GM21737 (cell line): ENCODE measurements around the gene GRM7.

Experiments used
- ATAC-seq: cut with Tn5 transposase; IDR thresholded peaks from one replicate; pipeline ENCODE4 v1.9.1; 2021; ENCODE audit warnings: mild to moderate bottlenecking, moderate library complexity; ENCODE audit not compliant: unreplicated experiment

The GRM7 gene

DNA sequence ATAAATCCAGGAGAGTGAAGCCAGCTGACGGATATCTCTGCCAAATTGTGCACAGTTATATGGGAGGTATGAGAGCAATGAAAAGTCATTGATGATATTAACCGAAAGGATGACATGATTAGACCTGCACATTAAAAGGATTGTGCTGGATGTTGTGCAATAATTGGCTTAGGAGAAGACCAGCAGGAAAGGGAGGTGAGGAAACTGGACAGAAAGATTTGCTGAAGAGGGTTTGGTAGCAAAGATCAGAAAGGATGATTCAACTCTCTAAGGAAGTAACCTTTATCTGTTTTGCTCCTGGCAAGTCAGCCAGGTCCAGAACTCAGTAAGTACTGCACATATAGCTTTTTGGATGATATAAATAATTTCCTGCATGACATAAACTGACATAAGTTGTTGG, 704.7 kb downstream of the GRM7 start:
- no peak for ATAC-seq

DNA sequence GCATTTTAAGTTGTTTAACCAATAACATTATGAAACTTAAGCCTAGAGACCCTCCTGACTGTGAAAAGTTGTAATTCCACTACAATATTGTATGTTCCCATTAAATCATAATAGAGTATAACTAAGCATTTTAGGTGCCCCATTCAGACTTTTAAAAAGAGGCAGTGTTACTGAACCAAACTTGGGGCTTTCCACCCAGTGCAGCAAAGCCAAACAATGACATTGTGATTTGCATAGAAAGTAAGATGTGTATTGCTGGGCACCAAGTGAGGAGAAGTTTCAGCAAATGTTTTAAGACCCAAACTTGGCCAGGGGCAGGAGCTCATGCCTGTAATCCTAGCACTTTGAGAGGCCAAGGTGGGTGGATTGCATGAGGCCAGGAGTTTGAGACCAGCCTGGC, 706.2 kb downstream of the GRM7 start:
- no peak for ATAC-seq

DNA sequence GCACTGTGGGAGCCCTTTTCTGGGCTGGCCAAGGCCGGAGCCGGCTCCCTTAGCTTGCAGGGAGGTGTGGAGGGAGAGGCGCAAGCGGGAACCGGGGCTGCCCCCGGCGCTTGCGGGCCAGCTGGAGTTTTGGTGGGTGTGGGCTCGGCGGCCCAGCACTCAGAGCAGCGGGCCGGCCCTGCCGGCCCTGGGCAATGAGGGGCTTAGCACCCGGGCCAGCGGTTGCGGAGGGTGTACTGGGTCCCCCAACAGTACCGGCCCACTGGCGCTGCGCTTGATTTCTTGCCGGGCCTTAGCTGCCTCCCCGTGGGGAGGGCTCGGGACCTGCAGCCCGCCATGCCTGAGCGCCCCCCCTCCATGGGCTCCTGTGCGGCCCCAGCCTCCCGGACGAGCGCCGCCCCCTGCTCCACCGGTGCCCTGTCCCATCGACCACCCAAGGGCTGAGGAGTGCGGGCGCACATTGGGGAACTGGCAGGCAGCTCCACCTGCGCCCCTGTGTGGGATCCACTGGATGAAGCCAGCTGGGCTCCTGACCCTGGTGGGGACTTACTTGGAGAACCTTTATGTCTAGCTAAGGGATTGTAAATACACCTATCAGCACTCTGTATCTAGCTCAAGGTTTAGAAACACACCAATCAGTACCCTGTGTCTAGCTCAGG, 707.7 kb downstream of the GRM7 start:
- no peak for ATAC-seq

DNA sequence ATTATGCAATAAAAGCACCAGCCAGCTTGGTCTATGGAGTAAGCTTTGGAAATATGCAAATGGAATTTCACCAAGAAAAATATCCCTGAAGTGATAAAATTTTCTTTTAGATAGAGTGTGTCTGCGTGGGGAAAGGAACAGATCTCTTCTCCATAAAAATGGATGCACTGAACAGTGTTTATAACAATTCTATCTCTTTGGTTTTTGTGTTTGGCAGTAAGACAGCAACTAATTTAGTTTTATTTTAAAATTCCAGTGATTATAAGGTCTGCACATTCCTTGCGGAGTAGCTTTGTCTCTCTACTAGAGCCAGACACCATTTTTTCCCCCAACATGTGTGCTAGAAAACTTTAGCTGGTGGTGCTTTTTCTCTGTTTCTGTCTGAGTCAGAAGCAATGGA, 712.4 kb downstream of the GRM7 start:
- no peak for ATAC-seq

DNA sequence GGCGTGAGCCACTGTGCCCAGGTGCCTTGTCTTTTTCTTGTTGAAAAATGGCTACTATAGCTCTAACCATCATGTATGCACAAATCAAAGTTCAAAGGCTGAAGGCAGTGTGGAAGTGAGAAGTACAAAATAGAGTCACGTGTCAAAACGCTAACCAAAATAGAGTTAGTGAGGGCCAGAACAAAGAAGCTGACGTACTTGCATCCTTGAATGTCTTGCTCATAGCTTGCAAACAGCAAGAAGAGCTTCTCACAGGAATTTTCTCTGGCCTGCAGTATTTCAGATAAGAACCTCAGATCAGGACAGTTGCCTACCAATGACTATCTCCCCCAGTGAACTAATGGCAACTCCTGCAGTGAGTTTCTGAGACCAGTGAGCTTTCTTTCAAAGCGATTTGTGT, 713.5 kb downstream of the GRM7 start:
- ATAC-seq: no peak

DNA sequence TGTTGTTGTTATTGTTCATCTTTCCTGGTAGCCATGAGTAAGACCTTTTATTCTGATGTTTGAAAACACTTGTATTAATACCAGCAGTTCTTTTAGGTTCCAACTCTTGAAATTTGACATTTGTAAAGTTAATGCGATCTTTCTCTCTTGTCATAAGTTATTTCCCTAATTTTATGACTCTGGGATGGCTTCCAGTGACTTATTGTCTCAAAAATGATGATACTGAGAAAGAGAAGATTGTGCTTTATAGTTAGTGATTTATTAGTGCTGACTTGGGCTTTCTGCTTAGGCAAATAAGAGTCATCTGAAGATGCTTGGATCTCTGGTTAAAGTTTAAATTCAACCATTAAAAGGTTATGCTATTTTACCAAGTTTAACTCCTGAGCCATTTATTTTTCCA, 715.2 kb downstream of the GRM7 start:
- no peak for ATAC-seq

DNA sequence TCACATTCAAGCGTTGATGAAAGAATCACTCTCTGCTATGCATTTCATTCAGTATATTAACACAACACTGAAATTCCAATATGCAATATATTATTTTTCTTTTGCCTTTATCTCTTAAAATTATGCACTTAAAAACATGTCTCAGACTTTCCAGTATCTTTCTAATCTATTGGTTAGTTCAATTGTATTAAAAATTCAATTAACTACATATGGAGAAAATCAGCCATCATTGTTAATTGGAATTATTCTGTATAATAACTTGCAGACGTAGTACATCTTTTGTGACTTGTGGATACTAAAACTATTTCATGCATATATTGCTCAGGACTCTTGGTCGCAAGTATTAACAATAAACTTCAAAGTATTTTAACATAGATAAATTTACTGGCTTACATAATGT, 715.6 kb downstream of the GRM7 start:
- no peak for ATAC-seq

DNA sequence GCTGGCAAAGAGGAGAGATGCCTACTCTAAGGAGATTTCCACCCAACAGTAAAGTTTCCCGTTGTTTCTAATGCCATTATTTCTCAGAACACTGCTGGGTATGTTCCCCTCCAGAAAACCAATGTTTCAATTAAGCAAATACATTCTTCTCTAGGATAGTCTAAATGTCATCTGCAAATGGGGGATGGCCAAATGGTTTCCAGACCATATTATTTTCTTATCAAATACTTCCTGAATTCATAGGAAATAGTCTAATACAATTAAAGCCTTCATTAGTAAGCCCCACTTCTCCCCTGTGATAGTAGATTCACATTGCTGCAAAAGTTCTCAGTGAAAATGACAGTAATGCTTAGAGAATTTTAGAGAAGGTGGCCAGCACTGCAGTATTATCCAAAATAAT, 716.6 kb downstream of the GRM7 start:
- ATAC-seq: no peak

DNA sequence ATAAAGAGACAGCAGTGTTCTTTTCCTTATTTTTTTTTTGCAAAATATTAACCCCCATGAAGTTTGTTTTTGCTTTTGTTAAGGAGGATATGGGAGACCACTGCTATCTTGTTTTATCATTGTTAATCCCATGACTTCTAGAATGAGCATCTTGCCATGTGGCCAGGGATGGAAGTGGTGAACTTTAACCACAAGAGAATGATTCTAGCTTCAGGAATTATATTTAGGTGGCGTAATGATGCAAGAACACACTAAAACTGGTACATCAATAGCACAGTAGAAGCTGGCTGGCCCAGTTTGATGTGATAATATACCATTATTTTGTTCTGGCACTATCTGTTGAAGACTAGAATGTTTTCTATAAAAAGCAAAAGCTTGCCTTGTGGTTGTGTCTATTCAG, 720.9 kb downstream of the GRM7 start:
- no peak for ATAC-seq

DNA sequence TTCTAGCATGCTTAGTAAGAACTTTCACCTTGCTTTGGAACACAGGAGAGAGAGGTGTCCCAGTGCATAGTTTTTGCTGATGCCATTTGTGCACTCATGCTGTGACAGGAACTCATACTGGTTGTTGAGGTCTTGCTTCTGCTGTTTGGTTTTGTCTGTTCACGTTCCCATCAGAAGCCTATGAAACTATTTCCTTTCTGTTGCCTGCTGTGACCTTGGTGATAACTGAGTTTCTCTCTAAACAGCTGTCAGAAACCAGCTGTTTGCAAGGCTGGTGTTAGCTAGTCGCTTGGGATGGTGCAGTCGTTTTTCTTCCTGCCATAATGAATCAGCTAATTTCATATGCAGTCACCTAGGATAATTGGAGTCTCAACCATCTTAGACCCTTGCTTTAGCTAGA, 724.1 kb downstream of the GRM7 start:
- ATAC-seq: no peak

DNA sequence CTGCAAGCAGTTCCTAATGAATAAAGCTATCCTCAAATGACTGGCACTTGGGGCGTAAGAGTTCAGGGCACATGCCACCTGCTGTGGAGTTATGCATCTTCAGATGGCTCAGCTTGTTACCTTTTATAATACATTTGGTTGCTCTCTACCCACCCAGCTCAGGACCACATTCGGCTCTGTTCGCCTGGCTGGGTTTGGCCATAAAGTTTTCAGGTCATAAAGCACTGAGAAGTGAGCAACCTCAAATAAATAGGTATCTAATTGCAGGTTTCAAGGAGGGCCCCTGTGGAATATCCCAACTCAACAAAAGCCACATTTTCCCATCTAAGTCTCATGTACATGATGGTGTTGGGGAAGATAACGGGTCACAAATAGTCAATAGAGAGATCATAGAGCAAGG, 727.3 kb downstream of the GRM7 start:
- no peak for ATAC-seq

DNA sequence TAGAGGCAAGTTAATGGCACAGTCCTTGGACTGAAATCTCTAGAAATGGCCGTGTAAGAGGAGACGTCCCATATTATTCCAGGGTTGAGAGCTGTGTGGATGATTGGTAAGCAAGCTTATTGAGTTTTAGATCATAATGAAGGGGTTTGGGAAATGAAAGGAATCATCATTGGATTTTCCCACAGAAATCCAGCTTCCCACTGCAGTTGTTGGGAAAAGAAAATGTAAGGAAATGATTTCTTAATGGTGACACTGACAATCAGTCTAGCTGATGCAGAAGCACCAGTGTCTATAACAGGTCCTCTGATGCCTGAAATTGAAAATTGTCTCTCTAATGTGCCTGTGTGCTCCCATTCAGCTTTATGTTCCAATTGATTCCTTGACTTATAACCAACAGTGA, 728.6 kb downstream of the GRM7 start:
- ATAC-seq: no peak

DNA sequence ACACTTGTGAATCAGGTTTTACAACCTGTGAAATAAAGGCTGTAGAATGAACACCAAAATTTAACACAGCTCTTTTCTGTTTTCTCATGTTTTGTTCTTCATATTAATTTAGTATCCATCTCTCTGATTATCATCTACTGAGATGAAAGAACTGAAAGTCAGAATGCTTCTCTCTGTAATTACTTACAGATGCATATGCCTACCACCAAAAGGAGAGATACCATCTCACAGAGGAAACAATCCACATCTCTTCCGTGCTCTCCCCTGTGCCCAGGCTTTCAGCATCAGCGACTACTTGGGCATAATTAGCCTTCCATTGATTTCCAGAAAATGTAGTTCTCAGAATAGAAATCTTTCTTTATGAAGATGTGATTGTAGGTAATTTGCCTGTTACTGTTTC, 741.4 kb downstream of the GRM7 start:
- no peak for ATAC-seq

DNA sequence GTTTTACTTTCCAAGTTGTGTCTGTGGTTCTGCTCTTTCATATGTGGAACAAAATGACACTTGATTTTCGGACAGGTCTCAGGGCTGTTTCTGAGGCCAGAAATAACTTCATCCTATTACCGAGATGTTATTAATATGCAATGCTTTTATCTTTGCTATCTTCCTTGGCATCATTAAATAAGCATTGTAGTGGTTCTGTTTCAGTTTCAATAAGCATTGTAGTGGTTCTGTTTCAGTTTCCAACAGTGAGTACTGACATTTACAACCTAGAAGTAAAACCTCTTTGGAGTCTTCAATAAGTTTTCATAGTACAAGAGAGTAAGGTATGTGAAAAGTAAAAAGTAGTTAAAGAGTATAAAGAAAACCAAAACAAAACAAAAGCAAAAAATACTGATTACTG, 746.2 kb downstream of the GRM7 start:
- ATAC-seq: no peak

DNA sequence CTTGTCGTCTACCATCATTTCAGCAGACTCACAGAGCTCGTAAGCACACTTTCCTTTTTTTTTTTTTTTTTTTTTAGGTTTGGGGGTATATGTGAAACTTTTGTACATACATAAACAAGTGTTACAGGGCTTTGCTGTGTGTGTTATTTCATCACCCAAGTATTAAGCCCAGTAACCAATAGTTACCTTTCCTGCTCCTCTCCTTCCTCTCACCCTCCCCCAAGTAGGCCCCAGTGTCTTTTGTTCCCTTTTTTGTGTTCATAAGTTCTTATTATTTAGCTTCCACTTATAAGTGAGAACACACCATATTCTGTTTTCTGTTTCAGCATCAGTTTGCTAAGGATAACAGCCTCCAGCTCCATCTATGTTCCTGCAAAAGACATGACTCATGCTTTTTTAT, 746.8 kb downstream of the GRM7 start:
- no peak for ATAC-seq

DNA sequence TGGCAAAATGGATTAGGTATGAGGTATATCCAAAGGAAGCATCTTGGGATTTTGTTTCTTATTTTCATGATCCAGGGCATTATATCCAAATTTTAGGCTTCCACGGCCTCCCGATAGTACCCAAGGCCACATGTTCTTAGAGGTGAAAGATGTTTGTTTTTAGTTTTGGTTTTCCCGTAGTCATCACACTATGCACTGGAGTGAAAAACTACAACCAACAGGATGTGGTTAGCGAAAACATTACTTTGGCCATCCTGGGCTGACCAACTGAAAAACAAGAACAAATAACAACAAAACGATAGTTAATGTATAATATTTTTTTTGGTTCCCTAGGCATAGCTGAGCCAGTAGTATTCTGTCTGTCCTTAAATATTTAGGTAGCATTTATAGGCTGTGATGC, 749.7 kb downstream of the GRM7 start:
- no peak for ATAC-seq

DNA sequence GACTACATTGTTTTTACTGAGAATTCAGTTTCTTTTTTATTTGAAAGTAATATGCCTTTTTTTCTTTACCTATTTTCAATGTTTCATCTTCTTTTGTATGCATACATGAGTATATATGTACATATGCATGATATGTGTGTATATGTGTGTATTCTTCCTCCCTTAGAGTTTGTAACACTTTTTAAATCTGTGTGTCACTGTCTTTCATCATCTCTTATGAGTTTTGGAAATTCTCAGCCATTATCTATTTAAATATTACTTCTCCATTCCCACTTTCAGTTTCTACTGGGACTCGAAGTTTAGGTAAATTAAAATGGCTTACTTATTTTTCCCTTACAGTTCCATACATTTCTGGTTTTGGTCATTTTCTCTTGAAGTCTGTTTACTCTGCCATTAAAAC, 754.1 kb downstream of the GRM7 start:
- no peak for ATAC-seq

DNA sequence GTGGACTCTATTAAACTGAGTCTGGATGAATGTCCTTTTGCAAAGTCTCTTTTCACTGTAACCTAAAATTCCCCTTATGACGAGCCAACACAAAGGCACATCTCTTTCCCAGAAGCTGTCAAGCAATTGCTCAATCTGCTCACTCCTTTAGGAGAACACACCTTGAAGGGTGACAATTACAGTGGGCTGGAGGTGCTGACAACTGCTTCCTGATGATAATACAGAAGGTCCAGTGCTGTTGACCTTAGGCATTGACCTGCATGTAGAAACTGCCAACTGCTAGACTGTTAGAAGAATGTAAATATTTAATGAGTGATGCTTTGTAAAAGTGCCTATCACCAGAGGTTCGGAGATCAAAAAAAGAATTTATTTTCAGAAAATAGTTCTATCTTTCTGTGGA, 757.7 kb downstream of the GRM7 start:
- no peak for ATAC-seq

DNA sequence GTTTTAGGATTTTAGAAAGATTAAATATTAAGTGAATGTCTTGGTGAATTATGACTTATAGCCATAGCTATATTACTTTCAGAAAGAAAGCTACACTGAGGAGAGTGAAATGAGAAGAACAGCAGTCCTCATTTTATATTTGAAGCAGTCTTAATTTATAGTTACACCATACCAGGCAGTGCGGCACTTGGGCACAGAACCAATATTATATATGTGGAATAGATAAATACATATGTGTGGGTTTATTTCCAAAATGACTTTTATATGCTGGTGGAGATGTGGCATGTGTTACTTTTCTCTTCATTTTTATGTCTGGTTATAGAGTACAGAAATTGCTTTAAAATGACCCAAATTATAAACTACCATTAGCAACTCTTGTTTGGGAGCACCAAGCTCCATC, 759.5 kb downstream of the GRM7 start:
- no peak for ATAC-seq

DNA sequence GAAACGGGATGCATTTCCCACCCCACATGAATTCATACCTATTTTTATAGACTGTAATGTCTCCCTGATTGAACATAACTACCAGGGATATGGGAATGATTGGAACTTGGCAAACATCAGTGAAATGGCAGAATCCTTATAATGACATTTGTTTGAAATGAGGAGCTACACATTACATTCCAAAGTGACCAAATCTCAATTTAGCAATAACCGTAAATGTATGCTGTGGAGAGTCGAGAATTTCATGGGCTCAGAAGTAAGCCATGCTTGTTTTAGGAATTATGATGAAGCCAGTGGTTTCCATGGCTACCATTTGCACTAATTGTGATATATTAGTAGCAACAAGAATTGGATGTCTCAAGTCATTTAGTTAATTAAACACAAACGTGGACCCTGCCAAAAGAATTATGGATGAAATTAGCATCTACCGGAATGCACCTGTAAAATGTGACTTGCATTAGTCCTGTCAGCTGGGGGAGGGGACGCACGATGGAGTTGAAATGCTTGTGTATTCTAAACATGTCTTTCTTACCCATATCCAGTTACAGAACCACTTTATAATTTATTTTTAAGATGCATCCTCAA, 760.2 kb downstream of the GRM7 start:
- ATAC-seq: no peak

DNA sequence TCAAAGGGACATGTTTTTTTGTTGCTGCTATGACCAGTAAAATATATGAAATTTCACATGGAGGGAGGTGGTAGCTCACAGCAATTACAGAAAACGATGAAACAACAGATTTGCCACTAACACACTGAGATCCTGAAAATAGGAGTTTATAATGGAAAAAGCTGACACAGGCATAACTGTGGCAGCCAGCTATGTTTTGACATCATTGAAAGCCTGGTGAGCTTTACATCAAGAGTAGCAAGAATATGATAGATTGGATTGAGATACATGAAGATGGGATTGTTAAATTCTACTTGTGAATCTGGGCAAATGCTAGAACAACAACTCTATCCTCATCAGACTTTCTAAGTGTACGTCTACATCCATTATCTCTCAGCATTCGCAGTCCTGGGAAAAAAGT, 760.7 kb downstream of the GRM7 start:
- no peak for ATAC-seq

DNA sequence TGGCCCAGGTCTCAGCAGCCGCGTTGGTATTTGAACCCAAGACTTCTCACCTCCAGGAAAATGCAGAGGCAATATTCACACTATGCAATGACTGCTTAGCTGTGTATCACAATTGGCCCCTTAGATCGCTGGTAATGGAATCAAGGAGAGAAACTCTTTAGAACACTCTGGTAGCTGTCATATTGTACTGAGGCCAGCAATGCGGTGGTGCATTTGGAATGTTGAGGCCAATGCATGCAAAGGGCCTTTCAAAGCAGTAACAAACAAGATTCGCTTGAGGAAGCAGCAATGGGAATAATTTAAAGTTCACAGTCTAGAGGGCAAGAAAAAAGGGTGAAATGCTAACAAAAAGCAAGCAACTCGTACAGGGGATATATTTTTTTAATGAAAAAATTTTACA, 764.1 kb downstream of the GRM7 start:
- no peak for ATAC-seq

DNA sequence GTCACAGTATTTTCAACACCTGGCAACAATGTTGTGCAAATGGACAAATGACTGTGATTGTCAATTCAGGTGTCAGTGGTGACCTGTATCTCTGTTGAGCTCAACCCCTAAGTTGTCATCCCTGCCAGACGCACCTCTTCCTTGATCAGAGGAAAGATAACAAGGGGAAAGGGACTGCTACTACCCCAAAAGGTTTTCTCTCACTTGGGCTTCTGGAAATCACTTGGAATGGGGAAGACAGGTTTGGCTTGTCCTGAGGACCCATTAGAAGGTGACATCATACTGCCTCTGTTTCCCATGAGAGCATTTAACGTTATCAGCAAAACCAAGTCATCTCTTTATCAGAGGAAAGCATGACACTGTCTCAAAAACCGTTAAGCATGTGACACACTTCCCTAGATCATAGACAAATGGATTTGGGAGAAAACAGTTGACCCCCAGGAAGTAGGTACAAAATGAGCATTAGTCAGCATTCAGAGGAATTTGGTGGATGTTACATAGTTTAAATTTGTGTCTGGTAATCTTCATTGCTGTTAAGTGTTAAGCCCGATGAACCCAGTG, 769.5 kb downstream of the GRM7 start:
- no peak for ATAC-seq
